IPS-15b (cell line): ENCODE results near the gene TTC39B.

Experiments used
- H3K27me3 ChIP-seq: one replicate; pipeline ENCODE4 v1.6.1; 2013; ENCODE audit warnings: low read length; ENCODE audit not compliant: control insufficient read depth, insufficient read depth
- H3K36me3 ChIP-seq: one replicate; pipeline ENCODE4 v1.6.1; 2013; ENCODE audit warnings: low read length; ENCODE audit not compliant: control insufficient read depth, insufficient read depth
- H3K4me1 ChIP-seq: one replicate; pipeline ENCODE4 v1.6.1; 2013; ENCODE audit warnings: mild to moderate bottlenecking, low read length; ENCODE audit not compliant: control insufficient read depth, insufficient read depth
- H3K4me3 ChIP-seq: one replicate; pipeline ENCODE4 v1.5.1; 2013; ENCODE audit warnings: low read depth, low read length
- H3K9ac ChIP-seq: one replicate; pipeline ENCODE4 v1.6.1; 2013; ENCODE audit warnings: low read depth, mild to moderate bottlenecking, low read length
- H3K9me3 ChIP-seq: one replicate; pipeline ENCODE4 v1.6.1; 2013; ENCODE audit warnings: mild to moderate bottlenecking, low read length; ENCODE audit not compliant: control insufficient read depth, insufficient read depth

The TTC39B gene

GRCh38 chr9:15299374-15299939, 7.6 kb downstream of the TTC39B start:
- no peaks in the 10 kb centered on the region for H3K27me3 ChIP-seq
- H3K9ac ChIP-seq = no peak overlapping the region
- H3K4me3 ChIP-seq = no peak overlapping the region
- H3K9me3 ChIP-seq = no peaks in the 10 kb centered on the region
- peaks cover 8% of the 10 kb centered on the region for H3K4me1 ChIP-seq
- no peaks in the 10 kb centered on the region for H3K36me3 ChIP-seq

GRCh38 chr9:15298362-15298761, 8.7 kb downstream of the TTC39B start:
- Histone ChIP-seq H3K27me3 (no peaks in the 10 kb centered on the region), H3K4me3 (no peak overlapping the region), H3K36me3 (no peaks in the 10 kb centered on the region), H3K9ac (no peak overlapping the region), H3K4me1 (peaks cover 8% of the 10 kb centered on the region), H3K9me3 (no peaks in the 10 kb centered on the region)

GRCh38 chr9:15295761-15296405, 11.1 kb downstream of the TTC39B start:
- H3K4me3 ChIP-seq = no peak overlapping the region
- no peaks in the 10 kb centered on the region for H3K27me3 ChIP-seq
- H3K9ac ChIP-seq = no peak overlapping the region
- H3K4me1 ChIP-seq = peaks cover 9% of the 10 kb centered on the region
- no peaks in the 10 kb centered on the region for H3K36me3 ChIP-seq
- H3K9me3 ChIP-seq = no peaks in the 10 kb centered on the region

GRCh38 chr9:15294604-15295003, 12.4 kb downstream of the TTC39B start:
- Histone ChIP-seq H3K9me3 (no peaks in the 10 kb centered on the region), H3K4me1 (peaks cover 18% of the 10 kb centered on the region), H3K9ac (no peak overlapping the region), H3K36me3 (no peaks in the 10 kb centered on the region), H3K27me3 (no peaks in the 10 kb centered on the region), H3K4me3 (no peak overlapping the region)

DNA sequence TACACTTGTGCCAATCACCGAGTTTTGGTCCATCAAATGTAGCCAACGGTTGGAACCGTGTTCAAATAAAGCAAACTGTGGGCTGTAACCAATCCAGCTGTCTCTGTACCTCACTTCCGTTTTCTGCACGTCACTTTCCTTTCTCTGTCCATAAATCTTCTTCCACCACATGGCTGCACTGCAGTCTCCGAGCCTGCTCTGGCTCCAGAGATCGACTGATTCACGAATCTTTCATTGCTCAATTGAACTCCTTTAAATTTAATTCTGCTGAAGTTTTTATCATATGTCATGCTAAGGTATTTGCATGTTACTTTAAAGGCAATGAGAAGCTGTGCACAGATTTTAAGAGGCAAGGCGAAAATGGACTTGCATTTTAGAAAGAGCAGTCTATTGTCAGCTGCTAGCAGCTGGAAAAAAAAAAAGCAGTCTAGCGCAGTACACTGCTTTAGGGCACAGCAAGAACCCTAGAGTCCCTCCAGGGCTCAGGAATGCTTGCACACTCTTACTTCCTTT, 13.2 kb downstream of the TTC39B start:
- H3K9me3 ChIP-seq = no peaks in the 10 kb centered on the region
- no peak overlapping the region for H3K4me3 ChIP-seq
- H3K4me1 ChIP-seq = peaks cover 22% of the 10 kb centered on the region

GRCh38 chr9:15293084-15293483, 13.9 kb downstream of the TTC39B start:
- peaks cover 22% of the 10 kb centered on the region for H3K4me1 ChIP-seq
- H3K4me3 ChIP-seq = no peak overlapping the region
- H3K9me3 ChIP-seq = no peaks in the 10 kb centered on the region
- H3K9ac ChIP-seq = no peak overlapping the region
- H3K27me3 ChIP-seq = no peaks in the 10 kb centered on the region
- H3K36me3 ChIP-seq = no peaks in the 10 kb centered on the region

More for the DNA sequence above, 13.2 kb downstream of the TTC39B start:
- Histone ChIP-seq H3K36me3 (no peaks in the 10 kb centered on the region), H3K9ac (no peak overlapping the region), H3K27me3 (no peaks in the 10 kb centered on the region)

DNA sequence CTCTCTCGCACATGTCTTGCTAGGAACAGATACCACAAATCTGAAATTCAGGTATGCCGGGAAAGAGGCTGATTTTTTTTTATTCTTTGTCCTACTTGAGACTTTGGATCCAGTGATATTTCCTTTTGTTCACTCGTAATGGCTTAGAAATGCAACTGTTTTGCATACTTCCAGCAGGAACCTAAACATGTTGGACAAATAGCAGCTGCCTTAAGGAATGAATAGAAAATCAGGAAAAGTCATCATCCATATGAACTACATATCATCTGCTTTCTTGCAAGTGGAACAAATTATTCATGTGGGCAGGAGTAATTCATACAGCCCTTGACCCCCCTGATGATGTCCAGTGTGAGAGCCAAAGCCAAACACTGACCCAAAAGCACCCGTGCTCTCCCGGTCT, 17.4 kb downstream of the TTC39B start:
- no peaks in the 10 kb centered on the region for H3K27me3 ChIP-seq
- no peak overlapping the region for H3K9ac ChIP-seq
- H3K36me3 ChIP-seq = no peaks in the 10 kb centered on the region
- no peak overlapping the region for H3K4me3 ChIP-seq
- H3K4me1 ChIP-seq = peaks cover 14% of the 10 kb centered on the region
- H3K9me3 ChIP-seq = no peaks in the 10 kb centered on the region

- Histone ChIP-seq H3K36me3 (no peaks in the 10 kb centered on the region), H3K9ac (no peak overlapping the region), H3K4me3 (no peak overlapping the region), H3K27me3 (no peaks in the 10 kb centered on the region), H3K4me1 (peaks cover 14% of the 10 kb centered on the region), H3K9me3 (no peaks in the 10 kb centered on the region)
Measured at GRCh38 chr9:15287309-15287708, 19.7 kb downstream of the TTC39B start.

DNA sequence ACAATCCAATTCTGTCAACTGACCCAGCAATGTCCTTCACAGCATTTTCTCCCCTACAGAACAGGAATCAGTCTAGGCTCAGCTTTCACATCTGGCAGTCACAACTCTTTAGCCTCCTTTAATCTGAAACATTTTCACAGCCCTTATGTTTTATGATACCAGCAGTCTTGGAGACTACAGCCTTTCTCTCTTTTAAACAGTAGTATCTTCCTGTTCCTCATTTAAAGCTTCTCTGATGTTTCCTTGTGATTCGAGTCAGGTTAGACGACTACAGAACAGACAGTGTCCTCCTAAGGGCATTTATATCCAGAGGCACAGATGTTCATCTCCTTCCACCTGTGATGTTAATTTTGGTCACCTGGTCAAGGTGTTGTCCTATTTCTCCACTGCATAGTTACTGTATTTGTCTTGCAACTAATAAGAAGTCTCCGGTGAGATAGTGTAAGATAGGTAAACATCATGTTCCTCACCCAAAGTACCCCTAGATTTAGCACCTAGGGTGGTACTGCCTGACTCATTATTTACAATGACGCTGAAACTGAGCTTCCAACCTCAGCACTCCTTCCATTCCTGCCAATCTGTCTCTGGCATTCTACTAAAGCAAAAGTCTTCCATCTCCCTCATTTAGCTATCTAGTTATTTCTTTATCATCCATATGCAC, 20.7 kb downstream of the TTC39B start:
- no peaks in the 10 kb centered on the region for H3K36me3 ChIP-seq
- H3K4me1 ChIP-seq = peaks cover 14% of the 10 kb centered on the region
- H3K9ac ChIP-seq = no peak overlapping the region
- no peak overlapping the region for H3K4me3 ChIP-seq
- H3K9me3 ChIP-seq = no peaks in the 10 kb centered on the region
- H3K27me3 ChIP-seq = no peaks in the 10 kb centered on the region

GRCh38 chr9:15282567-15283285, 24.3 kb downstream of the TTC39B start:
- Histone ChIP-seq H3K27me3 (no peaks in the 10 kb centered on the region), H3K36me3 (no peaks in the 10 kb centered on the region), H3K9me3 (no peaks in the 10 kb centered on the region), H3K4me3 (no peak overlapping the region), H3K9ac (no peak overlapping the region), H3K4me1 (no peaks in the 10 kb centered on the region)

DNA sequence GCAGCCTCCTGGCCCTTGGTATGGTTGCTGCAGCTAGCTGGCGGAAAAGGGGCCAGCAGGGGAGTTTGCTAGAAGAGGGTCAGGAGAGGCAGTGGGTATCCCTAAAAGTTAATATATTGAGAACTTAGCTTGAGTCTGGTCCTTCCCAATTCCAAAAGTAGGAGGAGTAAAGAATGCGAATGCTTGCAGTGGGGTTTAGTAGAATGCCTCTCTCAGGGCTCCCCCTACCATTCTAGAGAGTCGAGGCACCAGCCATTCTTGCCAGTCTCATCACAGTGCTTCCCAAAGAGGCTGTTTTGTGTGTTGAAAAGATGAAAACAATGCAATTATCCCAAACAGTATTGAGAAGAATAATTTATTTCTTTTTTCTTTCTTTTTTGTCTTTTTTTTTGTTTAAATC, 26.4 kb downstream of the TTC39B start:
- H3K9me3 ChIP-seq = no peaks in the 10 kb centered on the region

More for the DNA sequence above, 26.4 kb downstream of the TTC39B start:
- Histone ChIP-seq H3K27me3 (no peaks in the 10 kb centered on the region), H3K9ac (no peak overlapping the region), H3K4me3 (no peak overlapping the region), H3K36me3 (no peaks in the 10 kb centered on the region), H3K4me1 (no peaks in the 10 kb centered on the region)
